Heart left ventricle (tissue), 13 donors: ENCODE data around the gene UNC5C.

Experiments used
- POLR2A ChIP-seq, 2 donors: fragments of 450-650 bp; IDR thresholded peaks; one replicate each; pipeline ENCODE4 v1.6.1; 2017; ENCODE audit warnings: antibody characterized with exemption in 2 of 2, mild to moderate bottlenecking in 2 of 2, moderate library complexity in 2 of 2
- TF ChIP-seq, protein P1 (sequence below), 12 donors: fragments of 200-600 bp; sonication (generic) in 4 of 12; IDR thresholded peaks; one replicate each; pipeline versions ENCODE4 v1.5.0 to v1.8.0; 2018 to 2022; ENCODE audit warnings: antibody characterized with exemption in 12 of 12, mild to moderate bottlenecking in 5 of 12
- donor health status: ischemic (EF 13 %, LVEDD 7.1; RV severe dilation, severe dysfunction).
- donor health status: DM: no; HTN: yes; CAD: no.
- donor health status: DM: no; HTN: no; CAD: no.
- donor health status: ischemic (EF 25% LVEDD 6.9; RV normal size, moderate dysfunction).
- donor health status: ischemic (EF 25% LVEDD 5.7; RV mildly dilated, moderate dysfunction).
- donor health status: ischemic (EF 35%, LVEDD 5.7; RV mildly dilated, moderate dysfunction).
- donor health status: nonischemic (EF 11% LVEDD 7.7; RV severe dilation, severe dysfunction).
- donor health status: DM: yes; HTN: yes; CAD: no.
- donor health status: PGD.
- donor health status: ischemic (EF 29% LVEDD 5.4; RV normal size, mild dysfunction).
- donor health status: nonischemic (EF 23%, LVEDD 6.1; RV moderate dilation, normal function).

DNA sequence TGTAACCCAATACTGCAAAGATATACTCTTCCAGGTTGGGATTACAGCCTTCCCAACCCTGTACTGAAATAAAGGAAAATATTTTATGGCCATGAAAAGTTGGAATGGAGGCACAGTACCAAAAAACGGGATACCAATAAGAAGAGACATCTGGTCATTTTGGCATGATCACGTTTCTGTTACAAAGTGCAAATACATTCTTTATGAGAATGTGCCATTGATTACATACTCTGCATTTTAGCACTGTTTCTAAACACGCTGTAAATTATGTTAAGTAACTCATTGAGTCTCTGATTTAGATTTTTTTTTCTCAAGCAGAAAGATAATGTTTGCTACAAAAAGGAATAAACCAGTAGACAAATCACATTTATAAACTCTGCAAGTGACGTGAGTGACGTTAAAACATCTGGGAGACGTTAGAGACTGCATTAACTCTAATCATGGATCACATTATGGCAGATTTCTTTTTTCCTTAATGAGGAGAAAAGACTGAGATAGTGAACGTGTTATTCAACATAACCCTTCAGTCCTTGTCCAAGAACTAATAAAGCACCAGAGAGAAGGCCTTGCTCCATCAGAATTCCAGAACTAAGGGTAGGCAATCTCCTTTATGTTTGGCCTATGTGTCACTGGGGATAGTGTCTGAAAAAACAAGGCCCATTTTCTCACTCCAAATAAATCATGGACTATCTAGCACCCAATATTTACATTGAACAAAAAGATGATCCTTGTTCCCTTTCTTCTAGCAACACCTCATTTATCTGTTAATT lies 31.0 kb downstream of the UNC5C start:
- TF ChIP-seq POLR2A (IDR thresholded peaks at IDR 0.05): no peak
- TF ChIP-seq, protein P1, sequence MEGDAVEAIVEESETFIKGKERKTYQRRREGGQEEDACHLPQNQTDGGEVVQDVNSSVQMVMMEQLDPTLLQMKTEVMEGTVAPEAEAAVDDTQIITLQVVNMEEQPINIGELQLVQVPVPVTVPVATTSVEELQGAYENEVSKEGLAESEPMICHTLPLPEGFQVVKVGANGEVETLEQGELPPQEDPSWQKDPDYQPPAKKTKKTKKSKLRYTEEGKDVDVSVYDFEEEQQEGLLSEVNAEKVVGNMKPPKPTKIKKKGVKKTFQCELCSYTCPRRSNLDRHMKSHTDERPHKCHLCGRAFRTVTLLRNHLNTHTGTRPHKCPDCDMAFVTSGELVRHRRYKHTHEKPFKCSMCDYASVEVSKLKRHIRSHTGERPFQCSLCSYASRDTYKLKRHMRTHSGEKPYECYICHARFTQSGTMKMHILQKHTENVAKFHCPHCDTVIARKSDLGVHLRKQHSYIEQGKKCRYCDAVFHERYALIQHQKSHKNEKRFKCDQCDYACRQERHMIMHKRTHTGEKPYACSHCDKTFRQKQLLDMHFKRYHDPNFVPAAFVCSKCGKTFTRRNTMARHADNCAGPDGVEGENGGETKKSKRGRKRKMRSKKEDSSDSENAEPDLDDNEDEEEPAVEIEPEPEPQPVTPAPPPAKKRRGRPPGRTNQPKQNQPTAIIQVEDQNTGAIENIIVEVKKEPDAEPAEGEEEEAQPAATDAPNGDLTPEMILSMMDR (IDR thresholded peaks at IDR 0.05): no peak
